Gastroesophageal sphincter (tissue), 3 donors: ENCODE measurements around the gene PARD3.
"Not testable (repeated sequence)": the region's sequence is repeated elsewhere in the genome, so short reads cannot be mapped to it uniquely, and the experiment has no call there.

Experiments
- CTCF ChIP-seq, 4 experiments: fragments of 200-600 bp in 2 of 4; fragments of 450-650 bp in 2 of 4; sonication (generic) in 1 of 4; IDR thresholded peaks; one replicate each; pipeline ENCODE4 v1.5.1; 2017 to 2019; ENCODE audit warnings: antibody characterized with exemption in 4 of 4, mild to moderate bottlenecking in 2 of 4, moderate library complexity in 2 of 4
- POLR2A ChIP-seq, 2 donors: fragments of 450-650 bp; IDR thresholded peaks; one replicate each; pipeline ENCODE4 v1.6.1; 2017; ENCODE audit warnings: antibody characterized with exemption in 2 of 2, mild to moderate bottlenecking in 2 of 2, moderate library complexity in 1 of 2
- POLR2AphosphoS5 ChIP-seq: sonication (generic); formaldehyde crosslinking; IDR thresholded peaks from one replicate; pipeline ENCODE4 v1.6.1; 2017; ENCODE audit warnings: antibody characterized with exemption

- not testable (repeated sequence) for TF ChIP-seq CTCF (IDR thresholded peaks at IDR 0.05); POLR2A (IDR thresholded peaks at IDR 0.05); POLR2AphosphoS5
Measured at GRCh38 chr10:34700752-34701151, 114.3 kb downstream of the PARD3 start.
